Measurements from ENCODE around the gene GCDH.
A peak's percentile ranks its signal among the peaks of the same experiment; 100 is the strongest.
"Not testable (repeated sequence)": the region's sequence is repeated elsewhere in the genome, so short reads cannot be mapped to it uniquely, and the experiment has no call there.

GCDH gene

GRCh38 chr19:12872941-12873890 is 17.7 kb upstream of the GCDH start:
- DNase-seq (ENCODE audit: low spot score) = peak; percentile 40

DNA sequence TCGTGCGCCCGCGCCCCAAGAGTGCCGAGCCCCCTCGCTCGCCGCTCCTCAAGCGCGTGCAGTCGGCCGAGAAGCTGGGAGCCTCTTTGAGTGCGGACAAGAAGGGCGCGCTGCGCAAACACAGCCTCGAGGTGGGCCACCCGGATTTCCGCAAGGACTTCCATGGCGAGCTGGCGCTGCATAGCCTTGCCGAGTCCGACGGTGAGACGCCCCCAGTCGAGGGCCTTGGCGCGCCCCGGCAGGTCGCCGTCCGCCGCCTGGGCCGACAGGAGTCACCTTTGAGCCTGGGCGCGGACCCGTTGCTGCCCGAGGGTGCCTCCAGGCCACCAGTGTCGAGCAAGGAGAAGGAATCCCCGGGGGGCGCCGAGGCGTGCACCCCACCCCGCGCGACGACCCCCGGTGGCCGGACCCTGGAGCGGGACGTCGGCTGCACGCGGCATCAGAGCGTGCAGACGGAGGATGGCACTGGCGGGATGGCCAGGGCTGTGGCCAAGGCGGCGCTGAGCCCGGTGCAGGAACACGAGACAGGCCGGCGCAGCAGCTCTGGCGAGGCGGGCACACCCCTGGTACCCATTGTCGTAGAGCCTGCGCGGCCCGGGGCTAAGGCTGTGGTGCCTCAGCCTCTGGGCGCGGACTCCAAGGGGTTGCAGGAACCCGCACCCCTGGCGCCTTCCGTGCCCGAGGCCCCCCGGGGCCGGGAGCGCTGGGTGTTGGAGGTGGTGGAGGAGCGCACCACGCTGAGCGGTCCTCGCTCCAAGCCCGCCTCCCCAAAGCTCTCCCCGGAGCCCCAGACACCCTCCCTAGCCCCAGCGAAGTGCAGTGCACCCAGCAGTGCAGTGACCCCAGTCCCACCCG is 16.8 kb upstream of the GCDH start:
- DNase-seq (ENCODE audit: low spot score) = no peak

GRCh38 chr19:12875086-12875485 is 15.9 kb upstream of the GCDH start:
- DNase-seq (ENCODE audit: low spot score) = no peak

GRCh38 chr19:12880551-12881171 is 10.3 kb upstream of the GCDH start:
- DNase-seq (ENCODE audit: low spot score) = no peak

DNA sequence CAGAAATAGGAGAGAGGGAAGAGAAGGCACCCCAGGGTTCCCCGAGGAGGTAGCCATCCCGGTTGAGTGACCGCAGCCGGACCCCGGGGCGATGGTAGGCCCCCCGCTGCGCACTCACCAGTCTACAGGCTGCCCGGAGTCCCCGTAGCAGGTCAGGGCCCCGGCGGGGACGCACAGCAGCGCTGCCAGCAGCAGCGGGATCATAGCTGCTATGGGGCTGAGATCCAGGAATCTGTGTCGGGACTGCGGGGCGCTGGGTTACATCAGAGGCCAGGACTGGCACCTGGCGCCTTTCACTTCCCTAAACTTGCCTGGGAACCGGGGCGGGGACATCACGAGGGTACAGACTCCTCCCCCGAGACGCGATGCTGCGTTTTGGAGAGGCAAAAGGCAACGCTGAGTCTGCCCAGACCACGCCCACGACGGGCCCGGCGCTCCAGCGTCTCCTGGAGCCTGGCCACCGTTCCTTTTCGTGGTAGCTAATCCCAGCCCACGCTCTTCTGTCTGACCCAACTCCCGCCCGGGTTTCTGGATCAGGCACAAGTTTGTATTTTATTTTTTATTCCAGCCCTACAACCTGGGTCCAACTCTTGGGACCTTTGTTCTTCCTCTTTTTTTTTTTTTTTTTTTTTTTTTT is 9.7 kb upstream of the GCDH start, which contains the start of gene DNASE2:
TSS of gene DNASE2 (minus strand) at position 278 of the 637 bp plus-strand sequence. CDS start at position 204, 74 bp downstream.
- peak; percentile 86 for DNase-seq (ENCODE audit: low spot score)

DNA sequence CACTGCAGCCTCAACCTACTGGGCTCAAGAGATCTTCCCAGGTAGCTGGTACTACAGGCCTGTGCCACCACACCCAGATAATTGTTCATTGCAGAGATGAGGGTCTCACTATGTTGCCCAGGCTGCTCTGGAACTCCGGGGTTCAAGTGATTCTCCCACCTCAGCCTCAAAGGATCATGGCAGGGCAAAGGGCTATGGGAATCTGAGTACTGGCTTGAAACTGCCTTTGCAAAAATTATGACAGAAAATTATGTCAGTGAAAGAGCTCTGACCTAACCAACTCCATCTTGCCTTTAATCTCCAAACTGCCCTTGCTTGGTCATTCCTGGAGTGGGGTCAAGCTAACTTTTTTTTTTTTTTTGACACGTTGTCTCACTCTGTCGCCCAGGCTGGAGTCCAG is 8.4 kb upstream of the GCDH start:
- DNase-seq (ENCODE audit: low spot score) = no peak

- no peak for DNase-seq (ENCODE audit: low spot score)
Observed at GRCh38 chr19:12884202-12884601, 6.8 kb upstream of the GCDH start.

DNA sequence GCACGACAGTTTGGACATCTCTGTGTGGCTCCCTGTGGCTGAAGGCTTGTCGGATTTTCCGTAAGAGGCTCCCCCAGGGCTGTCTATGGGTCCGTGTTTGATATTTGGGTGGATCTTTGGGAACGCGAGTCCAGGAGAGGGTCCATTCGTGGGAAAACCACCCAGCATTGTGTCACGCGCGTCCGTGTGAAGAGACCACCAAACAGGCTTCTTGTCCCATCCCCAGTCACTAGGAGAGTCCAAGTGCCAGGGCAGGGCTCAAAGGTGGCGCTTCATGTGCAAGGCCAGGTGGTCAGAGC is 6.4 kb upstream of the GCDH start:
- no peak for DNase-seq (ENCODE audit: low spot score)

DNA sequence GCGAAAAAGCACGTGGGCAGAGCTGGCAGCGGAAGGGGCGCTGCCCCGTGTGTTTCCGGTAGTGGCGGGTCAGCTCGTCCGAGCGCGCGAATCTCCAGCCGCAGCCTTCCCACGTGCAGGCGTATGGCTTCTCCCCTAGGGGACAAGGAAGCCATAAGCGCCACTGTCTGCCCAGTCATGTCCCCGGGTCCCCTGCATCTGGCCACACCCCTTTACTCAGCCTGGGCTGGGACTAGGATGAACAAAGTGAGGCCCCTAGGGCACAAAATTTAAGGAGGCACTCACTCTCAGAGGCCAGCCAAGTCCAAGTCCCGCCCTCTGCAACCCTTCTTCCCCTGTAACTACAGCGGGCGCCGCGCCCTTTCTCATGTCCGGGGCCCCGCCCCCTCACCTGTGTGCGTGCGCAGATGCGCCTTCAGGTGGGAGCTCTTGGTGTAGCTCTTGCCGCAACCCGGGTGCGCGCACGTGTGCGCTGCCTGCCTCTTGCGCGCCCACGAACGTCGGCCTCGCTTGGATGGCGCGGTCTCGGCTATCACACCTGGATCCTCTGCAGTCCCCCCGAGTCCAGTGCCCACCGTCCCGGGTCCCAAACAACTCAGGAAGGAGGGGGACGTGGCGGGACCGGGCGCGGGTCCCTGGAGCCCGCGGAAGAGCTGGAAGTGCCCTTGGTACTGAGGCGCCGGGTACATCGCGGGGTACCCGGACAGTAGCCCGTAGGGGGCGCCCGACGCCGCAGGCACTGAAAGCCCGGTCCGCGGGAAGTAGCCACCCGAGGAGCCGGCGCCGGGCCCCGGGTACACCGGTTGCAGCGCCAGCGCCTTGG is 5.8 kb upstream of the GCDH start:
- DNase-seq (ENCODE audit: low spot score) = peak; percentile 32

DNA sequence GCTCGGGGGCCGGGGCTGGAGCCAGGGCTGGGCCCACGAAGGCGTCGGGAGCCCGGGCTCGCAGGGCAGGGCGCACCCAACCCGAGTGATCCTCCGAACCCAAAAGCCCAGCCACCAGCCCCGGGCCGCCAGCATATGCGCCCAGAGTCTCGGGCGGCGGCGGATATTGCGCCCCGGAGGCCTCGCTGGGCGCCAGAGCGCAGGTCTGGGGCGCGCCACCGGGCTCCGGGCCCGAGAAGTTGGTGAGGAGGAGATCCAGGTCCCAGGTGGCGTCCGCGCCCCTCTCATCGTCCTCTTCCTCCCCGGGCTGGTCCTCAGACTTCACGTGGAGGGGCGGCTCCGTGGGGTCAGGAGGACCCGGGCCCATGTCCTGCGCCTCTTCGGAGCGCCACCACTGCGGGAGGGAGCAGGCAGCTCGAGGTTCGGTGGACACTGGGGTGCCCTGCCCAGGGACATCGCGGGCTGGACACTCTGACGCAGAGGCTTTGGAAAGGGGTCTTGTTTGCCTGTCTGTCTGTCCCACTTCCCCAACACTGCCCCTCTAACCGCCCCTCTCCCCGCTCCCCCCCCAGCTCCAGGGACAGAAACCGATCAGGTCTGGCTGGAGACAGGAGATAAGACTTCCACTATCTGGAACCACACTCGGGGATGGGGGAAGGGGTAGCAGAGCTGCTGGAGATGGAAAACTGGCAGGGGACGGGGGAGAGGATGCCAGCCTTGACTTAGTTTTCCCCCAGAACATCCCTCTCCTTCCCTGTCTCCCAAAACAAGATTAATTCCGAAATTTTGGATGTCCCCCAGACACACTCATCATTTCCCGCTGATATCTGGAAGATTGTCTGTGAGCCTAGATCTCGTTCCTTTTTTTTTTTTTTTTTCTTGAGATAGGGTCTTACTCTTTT is 5.0 kb upstream of the GCDH start:
- no peak for DNase-seq (ENCODE audit: low spot score)

DNA sequence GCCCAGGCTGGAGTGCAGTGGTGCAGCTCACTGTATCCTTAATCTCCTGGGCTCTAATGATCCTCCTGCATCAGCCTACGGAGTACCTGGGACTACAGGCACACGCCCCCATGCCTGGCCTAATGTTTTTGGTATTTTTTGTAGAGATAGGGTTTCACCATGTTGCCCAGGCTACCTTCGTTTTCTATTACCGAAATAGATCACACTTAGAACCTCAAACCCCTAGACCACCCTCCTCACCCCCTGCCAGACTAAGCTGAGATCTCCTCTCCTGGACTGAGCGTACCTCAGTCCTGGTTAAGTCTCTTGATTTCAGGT is 4.3 kb upstream of the GCDH start:
- DNase-seq (ENCODE audit: low spot score) = no peak

- DNase-seq (ENCODE audit: low spot score) = no peak
Observed at GRCh38 chr19:12886969-12887747, 3.8 kb upstream of the GCDH start, which contains the start of gene KLF1. TSS of gene KLF1 (minus strand) at chr19:12887201. CDS start at chr19:12887140, 61 bp downstream.

DNA sequence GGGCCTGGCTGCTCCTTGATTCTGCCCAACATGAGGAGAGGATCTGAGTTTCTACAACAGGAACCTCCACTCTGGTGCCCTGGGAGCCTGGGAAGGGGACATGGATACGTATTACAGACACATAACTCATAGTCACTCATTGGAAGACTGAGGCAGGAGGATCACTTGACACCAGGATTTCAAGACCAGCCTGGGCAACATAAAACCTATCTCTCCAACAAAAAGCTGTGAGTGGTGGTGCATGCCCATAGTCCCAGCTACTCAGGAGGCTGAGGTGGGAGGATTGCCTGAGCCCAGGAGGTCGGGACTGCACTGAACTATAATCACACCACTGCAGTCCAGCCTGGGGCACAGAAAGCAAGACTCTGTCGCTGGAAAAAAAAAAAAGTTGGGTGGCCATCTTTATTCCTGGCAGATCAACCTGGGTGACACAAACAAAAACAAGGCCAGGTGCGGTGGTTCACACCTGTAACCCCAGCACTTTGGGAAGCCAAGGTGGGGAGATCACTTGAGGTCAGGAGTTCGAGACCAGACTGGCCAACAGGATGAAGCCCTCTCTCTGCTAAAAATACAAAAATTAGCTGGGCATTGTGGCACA is 2.9 kb upstream of the GCDH start:
- DNase-seq (ENCODE audit: low spot score) = no peak

- not testable (repeated sequence) for DNase-seq (ENCODE audit: low spot score)
Observed at GRCh38 chr19:12890299-12890786, 617 bp upstream of the GCDH start.

- no peak for DNase-seq (ENCODE audit: low spot score)
Observed at GRCh38 chr19:12891553-12892021, 627 bp downstream of the GCDH start.

- DNase-seq (ENCODE audit: low spot score) = no peak
Observed at GRCh38 chr19:12893582-12893981, 2.6 kb downstream of the GCDH start.

- no peak for DNase-seq (ENCODE audit: low spot score)
Observed at GRCh38 chr19:12896460-12896859, 5.5 kb downstream of the GCDH start.

GRCh38 chr19:12899891-12900518 is 9.0 kb downstream of the GCDH start:
- DNase-seq (ENCODE audit: low spot score) = no peak

Measured in putamen (tissue), 1 donor.